Erythroblast (primary cell): Measurements from ENCODE around the gene MRRF.

Experiments
- GATA1 ChIP-seq: IDR thresholded peaks from 2 replicates; pipeline ENCODE4 v1.6.1; 2011; ENCODE audit warnings: low read depth, mild to moderate bottlenecking, control low read depth, low read length, moderate library complexity
- POLR2A ChIP-seq: IDR thresholded peaks from 2 replicates; pipeline ENCODE4 v1.6.1; 2011; ENCODE audit warnings: mild to moderate bottlenecking, low read length

- TF ChIP-seq POLR2A, result no peak
- TF ChIP-seq GATA1, result no peak
Measured at GRCh38 chr9:122364783-122365150, 100.1 kb downstream of the MRRF start.
